ENCODE results near the gene GIPC1.
"Not testable (repeated sequence)": the region's sequence is repeated elsewhere in the genome, so short reads cannot be mapped to it uniquely, and the experiment has no call there.

The GIPC1 gene

DNA sequence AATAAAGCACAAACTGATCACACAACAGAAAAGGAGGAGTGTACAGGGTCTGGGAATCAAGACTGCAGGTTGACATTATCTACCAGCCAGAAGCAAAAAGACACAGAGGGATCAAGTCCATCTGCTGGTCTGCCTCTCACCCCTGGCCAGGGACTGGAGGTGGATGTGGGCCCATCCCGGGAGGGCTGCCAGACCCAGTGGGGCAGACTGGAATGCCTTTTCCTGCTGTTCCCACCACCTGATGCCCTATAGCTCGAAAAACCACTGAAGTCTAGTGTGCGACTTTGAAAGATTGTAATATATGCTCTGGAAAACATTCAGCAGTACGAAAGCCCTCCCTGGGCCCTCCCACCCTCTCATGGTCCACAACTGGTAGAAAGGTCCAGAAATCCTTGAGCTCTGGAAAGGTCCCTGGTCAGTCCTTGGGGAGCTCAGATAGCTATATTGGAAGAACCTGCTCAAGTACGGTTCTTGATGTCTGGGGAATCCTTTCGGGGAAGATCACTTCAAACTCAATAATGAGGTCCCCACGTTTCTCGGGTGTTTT lies 19.6 kb upstream of the GIPC1 start:
- no peak for DNase-seq (ENCODE audit: low read depth in 1 of 2, low spot score in 1 of 2)
- in situ Hi-C loops (cut with HindIII; ENCODE audit: low pct_unique_long_range_greater_than_20kb, low sequenced_read_pairs): no loop called here
- TF ChIP-seq JUND (IDR thresholded peaks at IDR 0.05; ENCODE audit: low read depth): no peak

DNA sequence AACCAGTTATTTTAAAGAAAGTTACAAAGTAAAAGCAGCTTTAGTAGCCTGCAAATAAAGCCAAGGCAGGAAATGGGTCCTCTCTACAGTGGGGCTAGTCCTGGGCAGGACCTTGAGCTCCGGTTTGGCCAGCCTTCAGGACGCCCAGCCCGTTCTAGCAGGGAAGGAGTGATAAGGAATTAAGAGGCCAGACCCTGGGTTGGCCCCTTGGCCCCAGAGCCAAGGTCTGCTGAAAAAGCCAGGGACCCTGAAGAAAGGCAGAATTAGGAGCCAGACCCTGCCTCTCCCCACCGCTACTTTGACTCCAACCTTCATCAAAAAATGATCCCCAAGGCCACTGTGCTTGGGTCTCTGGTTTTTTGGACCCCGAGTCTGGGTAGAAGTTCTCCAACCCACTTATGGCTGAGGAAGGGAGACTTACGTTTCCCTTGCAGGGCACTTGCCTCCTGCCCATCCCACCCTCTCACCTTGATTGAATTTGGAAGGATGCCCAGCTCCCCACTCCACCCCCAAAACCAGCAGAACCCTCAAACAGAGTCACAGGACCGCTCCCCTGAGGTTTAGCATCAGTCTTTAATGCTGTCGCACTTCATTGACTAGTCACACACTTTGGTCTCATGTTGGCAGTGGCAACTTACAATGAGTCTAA lies 18.4 kb upstream of the GIPC1 start:
- TF ChIP-seq JUND (IDR thresholded peaks at IDR 0.05; ENCODE audit: low read depth): no peak
- in situ Hi-C loops (cut with HindIII; ENCODE audit: low pct_unique_long_range_greater_than_20kb, low sequenced_read_pairs): no loop called here
- DNase-seq (ENCODE audit: low read depth in 1 of 2, low spot score in 1 of 2): no peak

DNA sequence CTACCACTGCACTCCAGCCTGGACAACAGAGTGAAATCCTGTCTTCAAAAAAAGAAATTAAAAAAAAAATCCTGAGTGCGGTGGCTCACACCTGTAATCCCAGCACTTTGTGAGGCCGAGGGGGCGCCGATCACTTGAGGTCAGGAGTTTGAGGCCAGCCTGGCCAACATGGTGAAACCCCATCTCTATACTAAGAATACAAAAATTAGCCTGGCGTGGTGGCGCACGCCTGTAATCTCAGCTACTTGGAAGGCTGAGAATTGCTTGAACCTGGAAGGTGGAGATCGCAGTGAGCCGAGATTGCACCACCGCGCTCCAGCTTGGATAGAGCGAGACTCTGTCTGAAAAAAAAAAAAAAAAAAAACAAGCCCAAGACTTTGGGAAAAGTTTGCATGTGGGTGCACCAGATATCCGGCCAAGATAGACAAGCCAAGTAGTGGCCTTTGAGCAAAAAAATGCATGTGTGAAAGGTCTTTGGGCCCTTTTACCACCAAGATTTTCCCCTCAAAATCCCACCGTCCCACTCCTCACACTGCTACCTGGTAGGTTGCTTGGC lies 16.6 kb upstream of the GIPC1 start:
- in situ Hi-C loops (cut with HindIII; ENCODE audit: low pct_unique_long_range_greater_than_20kb, low sequenced_read_pairs): no loop called here
- no peak for TF ChIP-seq JUND (IDR thresholded peaks at IDR 0.05; ENCODE audit: low read depth)

DNA sequence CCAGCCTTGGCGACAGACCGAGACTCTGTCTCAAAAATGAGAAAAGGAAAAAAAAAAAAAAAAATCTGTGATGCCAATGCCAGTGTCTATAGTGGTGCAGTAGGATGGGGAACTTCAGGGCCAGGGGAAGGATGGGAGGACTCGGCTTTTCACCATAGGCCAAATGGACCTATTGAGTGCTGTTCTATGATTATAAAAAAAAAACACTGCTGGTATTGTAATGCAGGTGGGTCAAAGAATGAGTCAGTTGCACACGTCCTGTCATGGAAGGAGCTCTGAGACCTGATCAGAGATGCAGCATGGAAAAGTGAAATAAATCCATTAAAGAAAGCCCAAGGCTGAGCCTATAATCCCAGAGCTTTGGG lies 15.3 kb upstream of the GIPC1 start:
- DNase-seq (ENCODE audit: low read depth in 1 of 2, low spot score in 1 of 2): no peak
- no peak for TF ChIP-seq JUND (IDR thresholded peaks at IDR 0.05; ENCODE audit: low read depth)
- in situ Hi-C loops (cut with HindIII; ENCODE audit: low pct_unique_long_range_greater_than_20kb, low sequenced_read_pairs): no loop called here

More for the DNA sequence above, 16.6 kb upstream of the GIPC1 start:
- no peak for DNase-seq (ENCODE audit: low read depth in 1 of 2, low spot score in 1 of 2)

DNA sequence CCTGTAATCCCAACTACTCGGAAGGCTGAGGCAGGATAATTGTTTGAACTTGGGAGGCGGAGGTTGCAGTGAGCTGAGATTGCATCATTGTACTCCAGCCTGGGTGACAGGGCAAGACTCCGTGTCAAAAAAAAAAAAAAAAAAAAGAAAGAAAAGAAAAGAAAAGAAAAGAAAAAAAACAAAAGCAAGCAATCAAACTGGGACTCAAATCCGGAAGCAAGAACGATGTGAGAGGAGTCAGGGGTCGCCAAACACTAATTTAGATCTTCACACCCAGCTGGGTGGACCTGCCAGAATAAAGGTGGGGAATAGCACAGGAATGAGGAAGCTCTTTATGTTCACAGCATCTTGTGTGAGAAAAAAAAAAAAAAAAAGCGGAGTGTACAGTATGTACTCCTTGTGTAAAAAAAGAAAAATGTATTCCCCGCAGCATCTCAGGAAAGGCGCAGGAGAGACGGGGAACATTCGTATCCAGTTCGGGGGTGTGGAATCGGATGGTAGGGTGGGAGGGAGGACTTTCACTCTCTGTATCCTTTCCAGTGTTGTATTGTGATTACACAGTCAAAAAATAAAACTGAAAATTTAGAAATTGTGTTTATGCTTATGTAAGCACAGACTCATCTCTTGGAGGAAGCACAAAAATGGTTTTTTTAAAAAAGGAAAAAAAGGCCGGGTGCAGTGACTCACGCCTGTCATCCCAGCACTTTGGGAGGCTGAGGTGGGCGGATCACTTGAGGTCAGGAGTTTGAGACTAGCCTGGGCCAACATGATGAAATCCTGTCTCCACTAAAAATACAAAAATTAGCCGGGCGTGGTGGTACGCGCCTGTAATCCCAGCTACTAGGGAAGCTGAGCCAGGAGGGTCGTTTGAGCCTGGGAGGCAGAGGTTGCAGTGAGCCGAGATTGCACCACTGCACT lies 14.6 kb upstream of the GIPC1 start:
- no peak for DNase-seq (ENCODE audit: low read depth in 1 of 2, low spot score in 1 of 2)
- no peak for TF ChIP-seq JUND (IDR thresholded peaks at IDR 0.05; ENCODE audit: low read depth)
- in situ Hi-C loops (cut with HindIII; ENCODE audit: low pct_unique_long_range_greater_than_20kb, low sequenced_read_pairs): no loop called here

DNA sequence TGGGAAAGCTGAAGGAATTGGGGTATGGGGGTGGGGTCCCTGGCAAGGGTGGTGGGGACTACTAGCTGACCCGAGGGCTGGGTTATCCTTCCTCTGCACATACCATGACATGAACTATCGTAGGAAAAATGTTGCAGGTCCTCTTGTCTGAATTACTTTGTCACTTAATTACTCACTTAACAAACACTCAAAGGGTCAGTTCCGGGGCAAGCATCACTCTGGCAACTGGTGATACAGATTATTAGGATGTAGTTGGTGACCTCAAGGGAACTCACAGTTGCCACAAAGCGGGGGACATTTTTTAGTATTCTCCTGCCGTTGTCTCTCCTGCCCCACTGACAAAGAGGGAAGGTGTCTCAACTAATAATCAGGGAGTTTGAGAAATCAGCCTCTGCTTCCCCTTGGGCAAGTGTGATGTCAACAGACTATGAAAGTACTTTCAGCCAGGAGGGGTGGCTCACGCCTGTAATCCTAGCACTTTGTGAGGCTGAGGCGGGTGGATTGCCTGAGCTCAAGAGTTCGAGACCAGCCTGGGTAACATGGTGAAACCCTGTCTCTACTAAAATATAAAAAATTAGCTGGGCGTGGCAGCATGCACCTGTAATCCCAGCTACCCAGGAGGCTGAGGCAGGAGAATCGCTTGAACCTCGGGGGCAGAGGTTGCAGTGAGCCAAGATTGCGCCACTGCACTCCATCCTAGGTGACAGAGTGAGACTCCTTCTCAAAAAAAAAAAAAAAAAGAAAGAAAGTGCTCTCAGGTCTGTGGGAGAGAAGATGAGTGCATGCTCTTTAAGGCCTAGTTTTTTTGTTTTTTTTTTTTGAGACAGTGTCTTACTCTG lies 12.0 kb upstream of the GIPC1 start:
- DNase-seq (ENCODE audit: low read depth in 1 of 2, low spot score in 1 of 2): peak in 1 of 2 experiments; percentile 46
- in situ Hi-C loops (cut with HindIII; ENCODE audit: low pct_unique_long_range_greater_than_20kb, low sequenced_read_pairs): no loop called here
- TF ChIP-seq JUND (IDR thresholded peaks at IDR 0.05; ENCODE audit: low read depth): no peak

DNA sequence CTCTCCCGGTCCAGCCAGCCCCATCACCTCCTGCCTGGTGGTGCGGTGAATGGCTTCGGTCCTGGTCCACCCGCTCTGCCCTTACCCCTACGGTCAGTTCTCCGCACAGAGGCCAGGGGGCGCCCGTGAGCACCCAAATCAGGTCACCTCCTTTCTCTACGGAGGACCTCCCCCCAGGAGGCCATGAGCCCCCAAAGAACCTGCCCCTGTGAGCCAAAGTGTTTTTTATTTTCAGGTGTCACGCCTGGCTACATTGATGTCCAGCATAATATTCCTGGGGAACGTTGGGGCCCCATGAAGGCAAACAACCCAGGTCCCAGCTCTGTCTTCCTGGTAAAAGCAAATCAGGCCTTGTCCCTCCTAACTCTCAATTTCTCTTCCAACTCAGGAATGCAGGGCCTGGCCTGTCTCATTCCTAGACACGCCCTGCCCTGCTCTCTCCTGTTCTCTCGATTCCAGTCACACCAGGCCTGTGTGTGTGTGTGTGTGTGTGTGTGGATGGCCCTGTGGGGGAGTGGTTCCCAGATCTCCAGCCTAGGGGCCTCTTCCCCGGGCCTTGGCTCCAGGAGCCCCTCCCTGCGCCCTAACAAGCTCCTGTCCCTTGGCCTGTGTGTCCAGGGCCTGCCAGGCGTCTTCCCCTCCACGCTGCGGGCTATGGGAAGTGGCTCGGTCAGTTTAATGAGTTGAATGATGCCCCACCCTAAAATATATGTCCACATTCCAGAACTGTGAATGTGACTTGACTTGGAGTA lies 9.7 kb upstream of the GIPC1 start:
- in situ Hi-C loops (cut with HindIII; ENCODE audit: low pct_unique_long_range_greater_than_20kb, low sequenced_read_pairs): no loop called here
- DNase-seq (ENCODE audit: low read depth in 1 of 2, low spot score in 1 of 2): peak in 1 of 2 experiments; percentile 89
- no peak for TF ChIP-seq JUND (IDR thresholded peaks at IDR 0.05; ENCODE audit: low read depth)

DNA sequence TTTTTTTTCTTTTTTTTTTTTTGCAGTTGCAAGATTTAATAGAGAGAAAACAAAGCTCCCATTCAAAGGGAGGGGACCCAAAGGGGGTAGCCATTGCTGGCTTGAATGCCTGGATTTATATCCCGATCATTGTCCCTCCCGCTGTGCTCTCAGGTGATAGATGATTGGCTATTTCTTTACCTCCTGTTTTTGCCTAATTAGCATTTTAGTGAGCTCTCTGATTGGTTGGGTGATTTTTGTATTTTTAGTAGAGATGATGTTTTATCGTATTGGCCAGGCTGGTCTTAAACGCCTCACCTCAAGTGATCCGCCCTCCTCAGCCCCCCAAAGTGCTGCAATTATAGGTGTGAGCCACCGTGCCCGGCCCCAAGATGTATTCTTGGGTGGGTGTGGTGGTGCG lies 8.6 kb upstream of the GIPC1 start:
- DNase-seq (ENCODE audit: low read depth in 1 of 2, low spot score in 1 of 2); in situ Hi-C loops (cut with HindIII; ENCODE audit: low pct_unique_long_range_greater_than_20kb, low sequenced_read_pairs): not testable (repeated sequence)

DNA sequence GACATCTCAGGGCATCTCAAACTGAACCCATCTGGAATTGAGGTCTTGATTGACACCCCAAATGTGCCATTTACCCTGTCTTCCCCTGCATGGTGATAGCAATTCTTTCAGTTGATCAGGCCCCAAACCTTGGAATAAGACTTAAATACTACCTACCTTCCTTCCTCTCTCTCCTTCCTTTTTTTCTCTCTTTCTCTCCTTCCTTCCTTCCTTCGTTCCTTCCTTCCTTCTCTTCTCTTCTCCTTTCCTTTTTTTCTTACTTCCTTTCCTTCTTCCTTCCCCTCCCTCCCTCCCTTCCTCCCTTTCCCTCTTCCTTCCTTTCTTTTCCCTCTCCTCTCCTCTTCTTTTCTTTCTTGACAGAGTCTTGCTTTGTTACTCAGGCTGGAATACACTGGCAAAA lies 7.4 kb upstream of the GIPC1 start:
- DNase-seq (ENCODE audit: low read depth in 1 of 2, low spot score in 1 of 2): no peak
- no peak for TF ChIP-seq JUND (IDR thresholded peaks at IDR 0.05; ENCODE audit: low read depth)
- in situ Hi-C loops (cut with HindIII; ENCODE audit: low pct_unique_long_range_greater_than_20kb, low sequenced_read_pairs): no loop called here

DNA sequence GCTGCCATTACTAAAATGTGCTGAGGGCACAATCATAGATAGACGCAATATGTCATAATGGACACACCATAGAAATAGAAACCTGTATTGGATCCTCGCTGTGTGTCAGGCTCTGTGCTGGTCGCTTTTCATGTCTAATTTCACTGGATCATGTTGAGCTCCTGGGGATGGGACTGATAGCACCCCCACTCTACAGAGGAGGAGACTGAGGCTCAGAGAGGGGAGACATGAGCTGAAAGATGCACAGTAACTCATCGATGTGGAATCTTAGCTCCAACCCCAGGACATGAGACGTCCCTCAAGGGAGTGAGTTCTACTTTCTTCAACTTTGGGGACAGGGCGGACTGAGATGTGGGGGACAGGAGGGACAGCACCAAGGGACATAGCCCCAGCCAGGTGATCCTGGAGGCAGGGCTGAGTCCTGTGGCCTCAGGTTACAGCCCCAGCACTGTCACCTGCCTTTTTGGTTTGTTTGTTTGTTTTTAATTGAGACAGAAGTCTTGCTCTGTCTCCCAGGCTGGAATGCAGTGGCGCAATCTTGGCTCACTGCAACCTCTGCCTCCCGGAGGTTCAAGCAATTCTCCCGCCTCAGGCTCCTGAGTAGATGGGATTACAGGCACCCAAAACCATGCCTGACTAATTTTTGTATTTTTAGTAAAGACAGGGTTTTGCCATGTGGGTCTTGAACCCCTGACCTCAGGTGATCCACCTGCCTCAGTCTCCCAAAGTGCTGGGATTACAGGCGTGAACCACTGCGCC lies 6.6 kb upstream of the GIPC1 start:
- in situ Hi-C loops (cut with HindIII; ENCODE audit: low pct_unique_long_range_greater_than_20kb, low sequenced_read_pairs): no loop called here
- DNase-seq (ENCODE audit: low read depth in 1 of 2, low spot score in 1 of 2): peak in 1 of 2 experiments; percentile 82
- no peak for TF ChIP-seq JUND (IDR thresholded peaks at IDR 0.05; ENCODE audit: low read depth)
